Stimulated activated CD4-positive, alpha-beta T cell treated with anti-CD3 and anti-CD28 coated beads, Interleukin-2, amount 100 ng/mL, for 24 hours (primary cell): ENCODE results near the gene ENPP5.

ENCODE experiments used
- DNase-seq, 2 donors: peaks; one replicate each; pipeline ENCODE4 v3.0.0-alpha.2; 2020

Gene ENPP5

GRCh38 chr6:46170357-46171289, at the start of gene ENPP5:
ENPP5 (minus strand) TSS chr6:46170980; CDS start chr6:46168262, 2,718 bp downstream.
- DNase-seq, result peak; percentile 53 to 68

GRCh38 chr6:46219661-46220060, 48.9 kb upstream of the ENPP5 start:
- no peak for DNase-seq

GRCh38 chr6:46218457-46218856, 47.7 kb upstream of the ENPP5 start:
- no peak for DNase-seq

- DNase-seq, result peak in 1 of 2 donors; percentile 17
Observed at GRCh38 chr6:46217671-46218131, 46.9 kb upstream of the ENPP5 start.

GRCh38 chr6:46216879-46217278, 46.1 kb upstream of the ENPP5 start:
- DNase-seq, result no peak

GRCh38 chr6:46215777-46216176, 45.0 kb upstream of the ENPP5 start:
- no peak for DNase-seq

- no peak for DNase-seq
Observed at GRCh38 chr6:46215213-46215612, 44.4 kb upstream of the ENPP5 start.

- DNase-seq, result no peak
Observed at GRCh38 chr6:46211917-46212316, 41.1 kb upstream of the ENPP5 start.

GRCh38 chr6:46210294-46210693, 39.5 kb upstream of the ENPP5 start:
- no peak for DNase-seq

- DNase-seq, result no peak
Observed at GRCh38 chr6:46208303-46208702, 37.5 kb upstream of the ENPP5 start.

GRCh38 chr6:46207174-46207573, 36.4 kb upstream of the ENPP5 start:
- no peak for DNase-seq

GRCh38 chr6:46204880-46205650, 34.3 kb upstream of the ENPP5 start:
- no peak for DNase-seq

- DNase-seq, result no peak
Observed at GRCh38 chr6:46203391-46204177, 32.8 kb upstream of the ENPP5 start.

- DNase-seq, result no peak
Observed at GRCh38 chr6:46201702-46202101, 30.9 kb upstream of the ENPP5 start.

GRCh38 chr6:46199387-46199786, 28.6 kb upstream of the ENPP5 start:
- no peak for DNase-seq

- no peak for DNase-seq
Observed at GRCh38 chr6:46191961-46192360, 21.2 kb upstream of the ENPP5 start.

GRCh38 chr6:46190889-46191288, 20.1 kb upstream of the ENPP5 start:
- DNase-seq, result no peak

- DNase-seq, result no peak
Observed at GRCh38 chr6:46189726-46190125, 18.9 kb upstream of the ENPP5 start.

- DNase-seq, result no peak
Observed at GRCh38 chr6:46186583-46186982, 15.8 kb upstream of the ENPP5 start.

GRCh38 chr6:46184114-46184513, 13.3 kb upstream of the ENPP5 start:
- DNase-seq, result no peak

GRCh38 chr6:46175976-46176375, 5.2 kb upstream of the ENPP5 start:
- DNase-seq, result no peak

GRCh38 chr6:46175446-46175845, 4.7 kb upstream of the ENPP5 start:
- no peak for DNase-seq

- DNase-seq, result no peak
Observed at GRCh38 chr6:46174904-46175303, 4.1 kb upstream of the ENPP5 start.
